GM18868 (cell line): ENCODE measurements around the gene ZNG1B.
"Not testable (repeated sequence)": the region's sequence is repeated elsewhere in the genome, so short reads cannot be mapped to it uniquely, and the experiment has no call there.

ENCODE experiments used
- ATAC-seq: cut with Tn5 transposase; IDR thresholded peaks from one replicate; pipeline ENCODE4 v1.9.1; 2021; ENCODE audit warnings: mild to moderate bottlenecking, moderate library complexity; ENCODE audit not compliant: unreplicated experiment

The ZNG1B gene

GRCh38 chr2:113542529-113542928 is 105.0 kb downstream of the ZNG1B start:
- ATAC-seq = not testable (repeated sequence)
